Osteoblast (primary cell): Measurements from ENCODE around the gene CIAO3. TPM values are rescaled to one million over a fixed set of nuclear protein-coding genes. Genes with fewer than 3 reads are reported as not detected.

Experiments
- DNase-seq: peaks from one replicate; pipeline ENCODE4 v3.0.0; 2011; ENCODE audit warnings: low spot score, mixed read lengths; ENCODE audit not compliant: insufficient read length; ENCODE audit errors: missing footprints
- H2AFZ ChIP-seq: 2 replicates; pipeline ENCODE4 v1.6.0; 2011; ENCODE audit warnings: mild to moderate bottlenecking, low read length
- H3K27ac ChIP-seq: 2 replicates; pipeline ENCODE4 v1.5.1; 2011; ENCODE audit warnings: mild to moderate bottlenecking, low read depth, low read length, moderate library complexity
- H3K27me3 ChIP-seq: 2 replicates; pipeline ENCODE4 v1.6.0; 2012; ENCODE audit warnings: mild to moderate bottlenecking, control low read depth, inconsistent platforms, low read length, moderate library complexity; ENCODE audit not compliant: insufficient read depth
- H3K36me3 ChIP-seq: 2 replicates; pipeline ENCODE4 v1.5.1; 2011; ENCODE audit warnings: mild to moderate bottlenecking, low read length, control low read depth, moderate library complexity; ENCODE audit not compliant: insufficient read depth
- H3K4me1 ChIP-seq: 2 replicates; pipeline ENCODE4 v1.5.1; 2011; ENCODE audit warnings: mild to moderate bottlenecking, low read length, control low read depth, moderate library complexity; ENCODE audit not compliant: insufficient read depth
- H3K4me2 ChIP-seq: 2 replicates; pipeline ENCODE4 v1.6.0; 2011; ENCODE audit warnings: mild to moderate bottlenecking, low read length; ENCODE audit not compliant: insufficient read depth
- H3K4me3 ChIP-seq: fragments of 200-600 bp; sonication (generic); 3 replicates; pipeline ENCODE4 v1.5.1; 2012; ENCODE audit warnings: mild to moderate bottlenecking, low read length, inconsistent platforms; ENCODE audit not compliant: insufficient read depth
- H3K79me2 ChIP-seq: 2 replicates; pipeline ENCODE4 v1.6.0; 2012; ENCODE audit warnings: mild to moderate bottlenecking, low read length, control low read depth, inconsistent platforms; ENCODE audit not compliant: insufficient read depth
- H3K9me3 ChIP-seq: 2 replicates; pipeline ENCODE4 v1.5.1; 2011; ENCODE audit warnings: low read depth, low read length, control low read depth
- H4K20me1 ChIP-seq: 2 replicates; pipeline ENCODE4 v1.6.0; 2012; ENCODE audit warnings: mild to moderate bottlenecking, low read length, control low read depth; ENCODE audit not compliant: insufficient read depth
- total RNA-seq: library from RNA; depleted of rRNA; stranded (reverse); fragments of >200 nt; gene quantifications from 2 replicates; pipeline ENCODE4 v1.2.3, GENCODE V29; 2012
- TF ChIP-seq, protein P1 (sequence below): IDR thresholded peaks from 2 replicates; pipeline ENCODE4 v1.5.1; 2011; ENCODE audit warnings: mild to moderate bottlenecking, low read depth, low read length, moderate library complexity; ENCODE audit errors: extremely low read depth

Gene CIAO3
- total RNA-seq, 1 donor = 32.2 TPM

GRCh38 chr16:766820-767640 lies 26.2 kb upstream of the CIAO3 start:
- no peak overlapping the region for H3K4me2 ChIP-seq
- no peaks in the 10 kb centered on the region for H3K27me3 ChIP-seq
- H3K36me3 ChIP-seq = no peaks in the 10 kb centered on the region
- H3K4me1 ChIP-seq = no peaks in the 10 kb centered on the region
- H3K27ac ChIP-seq = no peak overlapping the region
- no peaks in the 10 kb centered on the region for H3K79me2 ChIP-seq
- no peak overlapping the region for H3K4me3 ChIP-seq
- H4K20me1 ChIP-seq = no peaks in the 10 kb centered on the region
- TF ChIP-seq, protein P1, sequence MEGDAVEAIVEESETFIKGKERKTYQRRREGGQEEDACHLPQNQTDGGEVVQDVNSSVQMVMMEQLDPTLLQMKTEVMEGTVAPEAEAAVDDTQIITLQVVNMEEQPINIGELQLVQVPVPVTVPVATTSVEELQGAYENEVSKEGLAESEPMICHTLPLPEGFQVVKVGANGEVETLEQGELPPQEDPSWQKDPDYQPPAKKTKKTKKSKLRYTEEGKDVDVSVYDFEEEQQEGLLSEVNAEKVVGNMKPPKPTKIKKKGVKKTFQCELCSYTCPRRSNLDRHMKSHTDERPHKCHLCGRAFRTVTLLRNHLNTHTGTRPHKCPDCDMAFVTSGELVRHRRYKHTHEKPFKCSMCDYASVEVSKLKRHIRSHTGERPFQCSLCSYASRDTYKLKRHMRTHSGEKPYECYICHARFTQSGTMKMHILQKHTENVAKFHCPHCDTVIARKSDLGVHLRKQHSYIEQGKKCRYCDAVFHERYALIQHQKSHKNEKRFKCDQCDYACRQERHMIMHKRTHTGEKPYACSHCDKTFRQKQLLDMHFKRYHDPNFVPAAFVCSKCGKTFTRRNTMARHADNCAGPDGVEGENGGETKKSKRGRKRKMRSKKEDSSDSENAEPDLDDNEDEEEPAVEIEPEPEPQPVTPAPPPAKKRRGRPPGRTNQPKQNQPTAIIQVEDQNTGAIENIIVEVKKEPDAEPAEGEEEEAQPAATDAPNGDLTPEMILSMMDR = no peak
- no peak overlapping the region for H2AFZ ChIP-seq
- no peak for DNase-seq
- no peaks in the 10 kb centered on the region for H3K9me3 ChIP-seq

DNA sequence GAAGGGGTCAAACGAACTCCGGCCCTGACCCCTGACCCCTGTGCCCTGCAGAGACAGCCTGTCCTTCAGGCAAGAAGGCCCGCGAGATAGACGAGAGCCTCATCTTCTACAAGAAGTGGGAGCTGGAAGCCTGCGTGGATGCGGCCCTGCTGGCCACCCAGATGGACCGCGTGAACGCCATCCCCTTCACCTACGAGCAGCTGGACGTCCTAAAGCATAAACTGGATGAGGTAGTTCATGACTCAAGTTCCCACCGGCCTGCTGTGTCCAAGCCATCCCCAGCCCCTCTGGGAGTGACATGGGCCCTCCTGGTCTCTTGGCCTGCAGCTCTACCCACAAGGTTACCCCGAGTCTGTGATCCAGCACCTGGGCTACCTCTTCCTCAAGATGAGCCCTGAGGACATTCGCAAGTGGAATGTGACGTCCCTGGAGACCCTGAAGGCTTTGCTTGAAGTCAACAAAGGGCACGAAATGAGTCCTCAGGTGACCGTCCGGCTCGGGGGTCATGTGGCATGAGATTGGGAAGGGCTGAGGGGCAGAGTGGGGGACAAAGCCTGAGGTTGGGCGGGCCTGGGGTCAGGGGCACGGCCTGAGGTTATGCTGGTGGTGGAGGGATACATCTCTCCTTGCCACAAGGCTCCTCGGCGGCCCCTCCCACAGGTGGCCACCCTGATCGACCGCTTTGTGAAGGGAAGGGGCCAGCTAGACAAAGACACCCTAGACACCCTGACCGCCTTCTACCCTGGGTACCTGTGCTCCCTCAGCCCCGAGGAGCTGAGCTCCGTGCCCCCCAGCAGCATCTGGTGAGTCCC lies 25.4 kb upstream of the CIAO3 start:
- Histone ChIP-seq H3K36me3 (no peaks in the 10 kb centered on the region), H3K4me1 (no peaks in the 10 kb centered on the region), H2AFZ (no peak overlapping the region), H3K27ac (no peak overlapping the region), H3K4me2 (no peak overlapping the region), H3K9me3 (no peaks in the 10 kb centered on the region), H3K4me3 (no peak overlapping the region), H3K27me3 (no peaks in the 10 kb centered on the region), H3K79me2 (no peaks in the 10 kb centered on the region), H4K20me1 (no peaks in the 10 kb centered on the region)
- TF ChIP-seq, protein P1 = no peak
- no peak for DNase-seq

DNA sequence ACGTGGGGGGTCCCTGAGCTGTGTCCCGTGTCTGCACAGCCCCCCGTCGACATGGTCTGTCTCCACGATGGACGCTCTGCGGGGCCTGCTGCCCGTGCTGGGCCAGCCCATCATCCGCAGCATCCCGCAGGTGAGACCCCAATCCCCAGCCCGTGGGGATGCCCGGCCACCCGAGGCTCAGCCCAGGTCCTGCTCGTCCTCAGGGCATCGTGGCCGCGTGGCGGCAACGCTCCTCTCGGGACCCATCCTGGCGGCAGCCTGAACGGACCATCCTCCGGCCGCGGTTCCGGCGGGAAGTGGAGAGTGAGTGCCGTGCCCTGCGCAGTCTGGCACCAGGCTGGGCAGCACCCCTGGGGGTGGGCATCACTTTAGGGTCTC lies 24.7 kb upstream of the CIAO3 start:
- Histone ChIP-seq H3K79me2 (no peaks in the 10 kb centered on the region), H3K4me2 (no peak overlapping the region), H3K9me3 (no peaks in the 10 kb centered on the region), H2AFZ (no peak overlapping the region), H3K27me3 (no peaks in the 10 kb centered on the region), H3K36me3 (no peaks in the 10 kb centered on the region), H4K20me1 (no peaks in the 10 kb centered on the region), H3K27ac (no peak overlapping the region), H3K4me3 (no peak overlapping the region), H3K4me1 (no peaks in the 10 kb centered on the region)
- TF ChIP-seq, protein P1 = no peak
- DNase-seq = no peak
